Measurements from ENCODE around the gene YEATS4.

Gene YEATS4

GRCh38 chr12:69435644-69436043 is 76.1 kb downstream of the YEATS4 start:
- DNase-seq (ENCODE audit: low spot score) = no peak

GRCh38 chr12:69437073-69437472 is 77.5 kb downstream of the YEATS4 start:
- TF ChIP-seq CTCF (IDR thresholded peaks at IDR 0.05; ENCODE audit: extremely low read depth, missing control alignments) = no peak
- no peak for DNase-seq (ENCODE audit: low spot score)

More at GRCh38 chr12:69435644-69436043, 76.1 kb downstream of the YEATS4 start:
- no peak for TF ChIP-seq CTCF (IDR thresholded peaks at IDR 0.05; ENCODE audit: extremely low read depth, missing control alignments)

- DNase-seq (ENCODE audit: low spot score) = no peak
- TF ChIP-seq CTCF (IDR thresholded peaks at IDR 0.05; ENCODE audit: extremely low read depth, missing control alignments) = no peak
Observed at GRCh38 chr12:69438539-69438938, 79.0 kb downstream of the YEATS4 start.

- no peak for DNase-seq (ENCODE audit: low spot score)
- no peak for TF ChIP-seq CTCF (IDR thresholded peaks at IDR 0.05; ENCODE audit: extremely low read depth, missing control alignments)
Observed at GRCh38 chr12:69440016-69440415, 80.5 kb downstream of the YEATS4 start.

Measured in GM20000 (cell line).